GM21381 (cell line): Measurements from ENCODE around the gene KLHL26.

Experiments used
- ATAC-seq: cut with Tn5 transposase; IDR thresholded peaks from one replicate; pipeline ENCODE4 v1.9.1; 2021; ENCODE audit warnings: mild to moderate bottlenecking, moderate library complexity; ENCODE audit not compliant: unreplicated experiment

The KLHL26 gene

DNA sequence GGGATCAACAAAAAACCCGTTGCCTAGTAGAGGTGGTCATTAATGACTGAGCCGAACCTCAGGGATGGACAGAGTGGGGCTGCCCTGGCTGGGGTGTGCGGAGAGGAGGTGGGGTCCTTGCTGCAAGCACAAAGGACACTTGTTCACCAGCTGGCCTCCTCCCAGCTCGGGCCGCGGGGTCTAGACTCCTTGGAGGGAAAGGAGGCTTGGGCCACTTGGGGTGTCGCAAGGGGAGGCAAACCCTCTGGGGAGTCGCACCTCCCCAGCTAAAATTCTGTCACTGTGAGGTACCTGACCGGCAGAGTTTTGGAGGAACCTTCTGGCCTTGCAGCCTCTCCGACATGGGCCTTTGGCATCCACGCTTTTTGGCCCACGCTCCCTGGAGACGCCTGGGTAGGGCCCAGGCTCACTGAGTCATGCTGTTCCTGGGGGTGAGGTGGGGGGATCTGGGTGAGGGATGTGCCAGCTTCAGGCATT lies 8.2 kb downstream of the KLHL26 start:
- ATAC-seq, result no peak

DNA sequence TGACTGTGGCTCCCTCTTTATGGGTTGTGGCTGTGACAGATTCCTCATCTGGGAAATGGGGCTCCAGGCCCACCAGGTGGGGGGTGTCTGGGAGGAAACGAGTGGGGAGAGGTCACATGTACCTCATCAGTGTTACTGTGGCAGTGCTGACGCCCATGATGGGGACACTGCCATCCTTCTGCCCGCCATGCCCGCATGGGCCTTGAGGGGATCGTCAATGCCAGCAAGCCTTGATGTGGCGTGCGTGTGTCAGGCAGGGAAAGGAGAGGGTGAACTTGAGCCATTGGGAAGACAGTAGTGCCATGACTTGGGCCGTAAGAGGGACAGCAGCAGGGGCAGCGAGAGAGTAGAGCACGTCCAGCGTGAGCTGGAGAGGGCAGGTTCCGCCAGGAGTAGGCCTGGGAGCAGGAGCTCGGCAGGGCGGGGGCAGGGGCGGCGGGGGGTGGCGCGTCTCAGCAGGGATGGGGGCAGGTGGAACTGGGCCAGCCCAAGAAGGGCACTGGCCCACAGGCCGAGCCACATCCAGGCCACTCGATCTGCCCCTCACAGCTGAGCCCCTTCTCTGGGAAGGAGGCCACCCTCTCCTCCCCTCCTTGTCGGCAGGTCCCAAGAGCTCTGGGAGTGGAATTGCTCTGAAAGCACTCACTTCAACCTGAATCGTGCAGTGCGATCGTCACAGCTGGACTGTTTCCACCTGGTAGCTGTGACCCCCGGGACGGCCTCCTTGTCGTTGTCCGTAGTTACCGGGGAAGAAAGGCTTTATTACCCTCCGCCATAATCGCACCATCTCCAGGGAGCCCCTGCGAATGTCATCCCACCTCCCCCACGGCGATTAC lies 9.9 kb downstream of the KLHL26 start:
- no peak for ATAC-seq

DNA sequence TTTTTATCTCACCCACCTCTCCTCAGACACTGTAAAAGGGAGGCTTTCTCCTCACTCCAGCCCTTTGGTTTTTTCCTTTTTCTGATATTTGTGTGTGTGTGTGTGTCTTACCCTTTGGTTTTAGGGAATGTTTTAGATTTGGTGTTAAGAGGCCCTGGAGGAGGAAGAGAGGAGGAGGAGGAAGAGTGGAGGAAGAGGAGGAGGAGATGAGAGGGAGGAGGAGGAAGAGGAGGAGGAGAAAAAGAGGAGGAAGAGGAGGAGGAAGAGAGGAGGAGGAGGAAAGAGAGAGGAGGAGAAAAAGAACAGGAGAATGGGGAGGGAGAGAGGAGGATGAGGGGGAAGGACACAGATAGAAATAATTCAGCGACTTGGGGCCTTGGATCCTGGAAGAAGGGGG lies 10.5 kb downstream of the KLHL26 start:
- no peak for ATAC-seq

DNA sequence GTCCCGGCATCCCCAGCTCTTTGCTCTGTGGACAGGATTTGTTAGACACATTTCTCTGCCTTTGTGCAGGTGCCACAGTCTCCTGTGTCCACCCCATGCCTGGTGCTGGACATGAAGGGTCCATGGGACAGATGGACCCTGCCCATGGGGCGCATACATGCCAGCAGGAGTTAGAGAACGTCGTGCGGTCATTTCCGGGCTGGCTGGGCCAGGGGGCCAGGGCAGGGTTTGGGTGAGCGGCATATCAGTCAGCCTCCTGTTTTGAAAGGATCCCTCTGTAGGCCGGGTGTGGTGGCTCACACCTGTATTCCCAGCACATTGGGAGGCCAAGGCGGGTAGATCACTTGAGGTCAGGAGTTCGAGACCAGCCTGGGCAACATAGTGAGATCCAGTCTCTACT lies 11.0 kb downstream of the KLHL26 start:
- no peak for ATAC-seq

DNA sequence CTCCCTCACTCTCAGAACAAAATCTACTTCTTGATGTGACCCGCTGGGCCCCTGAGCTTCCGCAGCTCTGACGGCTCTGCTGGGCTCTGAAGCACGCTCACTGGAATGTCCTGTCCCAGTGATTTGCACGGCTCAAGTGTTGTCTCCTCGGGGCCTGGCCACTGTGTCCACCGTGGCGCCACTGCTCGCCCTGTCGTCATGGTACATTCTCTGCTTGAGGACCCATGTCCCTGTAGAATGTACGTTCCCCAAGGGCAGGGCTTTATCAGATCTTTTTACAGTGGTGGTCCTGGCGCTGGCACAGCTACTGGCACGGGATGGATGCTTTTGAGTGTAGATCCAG lies 12.1 kb downstream of the KLHL26 start:
- ATAC-seq, result no peak

DNA sequence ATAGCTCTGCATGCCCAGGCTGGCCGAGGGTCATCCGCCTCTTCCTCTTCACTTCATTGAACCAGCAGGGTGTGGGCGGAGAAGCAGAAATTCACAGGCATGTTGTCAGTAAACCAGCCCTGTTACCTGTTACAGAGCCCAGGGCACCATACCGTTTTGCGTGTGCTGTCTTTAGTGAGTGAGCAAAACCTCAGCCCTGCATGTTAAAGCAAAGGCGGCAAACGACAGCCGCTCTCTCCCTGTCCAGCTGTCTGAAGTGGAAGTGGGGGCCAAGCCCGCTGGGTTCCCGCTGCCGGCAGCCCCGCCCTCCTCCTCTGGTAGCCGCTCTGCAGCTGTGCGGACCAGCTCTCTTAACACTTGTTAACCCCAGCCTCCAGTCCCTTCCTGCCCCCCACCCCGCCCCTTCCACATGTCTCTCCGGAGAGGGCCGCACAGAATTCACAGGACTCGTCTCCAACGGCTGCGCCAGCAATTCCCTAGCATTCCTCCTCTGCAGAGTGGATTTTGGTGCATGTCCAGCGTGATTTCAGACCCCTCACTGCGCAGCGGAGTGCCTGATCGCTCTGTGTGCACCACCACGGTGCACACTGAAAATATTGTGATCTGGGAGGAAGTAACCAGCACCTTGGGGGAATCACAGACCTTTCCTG lies 12.7 kb downstream of the KLHL26 start:
- ATAC-seq, result no peak

DNA sequence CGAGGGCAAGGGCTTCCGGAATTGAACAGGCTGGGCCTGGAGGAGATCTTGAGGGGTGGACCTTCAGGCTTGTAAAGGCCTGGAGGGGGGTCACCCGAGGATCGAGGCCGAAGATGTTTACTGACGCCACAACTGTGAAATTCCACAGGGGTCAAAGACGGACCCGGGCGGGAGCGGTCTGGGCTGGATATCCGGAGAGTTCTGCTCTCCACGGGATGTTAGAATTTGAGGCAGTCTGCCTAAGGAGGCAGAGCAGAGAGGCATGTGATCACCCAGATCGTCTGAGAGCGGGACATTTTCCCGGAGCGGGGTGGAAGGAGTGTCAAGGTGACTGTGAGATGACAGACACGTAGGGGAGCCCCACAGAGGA lies 13.2 kb downstream of the KLHL26 start:
- ATAC-seq, result no peak

DNA sequence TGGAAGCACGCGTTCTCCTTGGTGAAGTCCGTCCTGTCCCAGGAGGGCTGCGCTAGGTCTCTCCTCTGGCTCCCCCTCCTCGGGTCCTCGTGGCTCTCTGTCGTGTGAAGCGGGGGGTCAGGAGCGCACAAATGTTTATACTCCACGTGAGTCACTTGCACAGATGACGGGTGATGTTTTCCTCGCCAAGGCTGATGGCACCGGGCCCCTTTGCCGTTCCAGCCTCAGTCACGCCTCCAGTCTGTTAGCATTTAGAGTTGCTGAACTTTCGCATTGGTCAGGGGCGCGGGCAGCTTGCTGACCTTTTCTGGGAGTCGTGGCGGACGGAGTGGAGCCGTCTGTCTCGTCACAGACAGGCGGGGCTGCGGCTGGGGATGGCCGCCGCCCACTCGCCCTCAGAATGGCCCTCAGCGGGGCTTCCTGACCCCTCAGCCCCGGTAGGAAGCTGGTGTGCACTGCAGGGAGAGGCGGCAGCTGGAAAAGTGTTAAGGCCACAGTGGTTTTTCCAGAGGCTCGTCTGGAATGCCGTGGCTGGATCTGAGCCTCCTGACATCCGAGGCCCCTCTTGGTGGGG lies 13.7 kb downstream of the KLHL26 start:
- ATAC-seq, result no peak

DNA sequence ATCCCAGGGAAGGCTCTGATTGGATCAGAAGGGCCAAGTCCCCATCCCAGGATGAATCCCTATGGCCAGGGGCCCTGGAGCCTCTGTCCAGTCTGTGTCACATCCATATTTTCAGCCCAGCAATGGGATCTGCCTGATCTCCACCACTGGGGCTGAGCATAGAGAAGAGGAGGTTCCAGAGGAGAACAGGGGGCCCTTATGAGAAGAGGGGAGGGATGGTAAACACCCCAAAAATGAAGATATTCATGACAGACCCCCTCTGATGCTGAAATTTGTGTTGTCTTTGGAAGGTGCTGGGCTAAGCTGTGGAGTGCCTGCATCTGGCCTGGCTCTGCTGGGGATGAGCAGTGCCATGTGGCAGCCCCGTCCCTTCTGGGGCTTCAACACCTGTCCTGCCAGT lies 14.5 kb downstream of the KLHL26 start:
- no peak for ATAC-seq

DNA sequence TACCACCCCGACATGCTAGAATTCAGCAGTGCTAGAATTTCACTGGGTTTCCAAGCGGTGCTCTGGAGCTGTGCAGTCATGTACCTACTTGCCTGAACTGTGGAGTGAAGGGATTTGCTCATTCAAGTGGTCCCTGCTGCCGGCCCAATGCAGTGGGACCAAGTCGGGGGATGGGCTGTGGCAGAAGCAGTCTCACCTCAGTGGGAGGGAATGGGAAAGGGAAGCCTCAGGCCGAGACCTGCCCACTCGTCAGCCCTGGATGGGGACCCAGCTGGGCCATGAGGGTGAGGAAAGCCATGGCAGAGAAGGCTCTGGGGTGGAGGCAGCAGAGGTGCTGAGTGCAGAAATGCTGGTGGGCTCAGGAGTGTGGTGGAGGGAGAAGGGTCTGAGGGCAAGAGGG lies 14.9 kb downstream of the KLHL26 start:
- no peak for ATAC-seq

DNA sequence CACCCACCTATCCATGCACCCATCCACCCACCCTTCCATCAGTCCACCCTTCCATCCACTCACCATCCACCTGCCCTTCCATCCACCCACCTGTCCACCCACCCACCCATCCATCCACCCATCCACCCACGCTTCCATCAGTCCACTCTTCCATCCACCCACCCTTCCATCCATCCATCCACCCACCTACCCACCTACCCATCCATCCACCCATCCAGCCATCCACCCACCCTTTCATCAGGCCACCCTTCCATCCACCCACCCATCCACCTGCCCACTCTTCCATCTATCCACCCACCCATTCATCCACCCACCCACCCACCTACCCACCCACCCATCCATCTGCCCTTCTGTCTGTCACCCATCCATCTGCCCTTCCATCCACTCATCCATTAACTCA lies 17.0 kb downstream of the KLHL26 start:
- no peak for ATAC-seq

DNA sequence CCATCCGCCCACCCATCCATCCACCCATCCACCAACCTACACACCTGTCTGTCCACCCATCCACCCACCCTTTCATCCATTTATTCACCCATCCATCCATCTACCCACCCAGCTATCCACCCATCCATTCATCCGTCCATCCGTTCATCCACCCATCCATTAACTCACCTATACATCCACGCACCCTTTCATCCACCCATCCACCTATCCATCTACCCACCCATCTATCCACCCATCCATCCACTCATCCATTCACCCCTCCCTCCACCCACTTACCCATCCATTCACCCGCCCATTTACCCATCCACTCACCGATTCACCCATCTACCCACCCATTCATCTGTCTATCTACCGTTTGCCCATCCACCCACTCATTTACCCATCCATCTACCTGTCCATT lies 17.6 kb downstream of the KLHL26 start:
- no peak for ATAC-seq

DNA sequence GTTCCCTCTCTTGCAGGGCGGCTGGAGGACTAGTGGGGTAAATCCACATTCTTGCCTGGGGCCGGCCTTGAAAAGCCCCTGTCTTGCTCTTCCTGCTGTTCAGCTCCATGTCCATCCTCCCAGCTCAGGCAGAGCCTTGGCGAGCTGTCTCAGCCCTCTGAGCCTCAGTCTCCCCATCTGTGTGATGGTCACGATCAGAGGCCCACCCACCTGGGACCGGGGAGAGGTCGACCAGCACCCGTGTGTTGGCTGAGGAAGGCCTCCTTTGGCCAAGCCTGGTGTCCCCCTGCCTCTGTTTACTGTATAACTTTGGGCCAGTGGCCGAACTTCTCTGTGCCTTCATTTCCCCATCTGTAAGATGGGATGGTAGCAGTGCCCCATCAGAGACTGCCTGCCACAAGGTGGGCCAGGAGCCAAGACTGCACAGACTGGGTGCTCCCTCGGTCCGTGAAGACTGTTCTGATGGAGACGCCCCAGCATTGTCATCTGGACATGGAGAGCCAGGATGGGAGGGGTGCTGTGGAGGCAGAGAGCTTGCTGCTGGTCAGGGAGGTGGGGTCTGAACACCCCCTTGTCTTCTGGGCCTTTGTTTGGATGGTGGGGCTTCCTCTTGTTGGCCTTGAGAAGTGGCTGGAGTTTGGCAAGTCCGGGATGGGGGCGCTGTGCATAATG lies 18.5 kb downstream of the KLHL26 start:
- ATAC-seq, result no peak

DNA sequence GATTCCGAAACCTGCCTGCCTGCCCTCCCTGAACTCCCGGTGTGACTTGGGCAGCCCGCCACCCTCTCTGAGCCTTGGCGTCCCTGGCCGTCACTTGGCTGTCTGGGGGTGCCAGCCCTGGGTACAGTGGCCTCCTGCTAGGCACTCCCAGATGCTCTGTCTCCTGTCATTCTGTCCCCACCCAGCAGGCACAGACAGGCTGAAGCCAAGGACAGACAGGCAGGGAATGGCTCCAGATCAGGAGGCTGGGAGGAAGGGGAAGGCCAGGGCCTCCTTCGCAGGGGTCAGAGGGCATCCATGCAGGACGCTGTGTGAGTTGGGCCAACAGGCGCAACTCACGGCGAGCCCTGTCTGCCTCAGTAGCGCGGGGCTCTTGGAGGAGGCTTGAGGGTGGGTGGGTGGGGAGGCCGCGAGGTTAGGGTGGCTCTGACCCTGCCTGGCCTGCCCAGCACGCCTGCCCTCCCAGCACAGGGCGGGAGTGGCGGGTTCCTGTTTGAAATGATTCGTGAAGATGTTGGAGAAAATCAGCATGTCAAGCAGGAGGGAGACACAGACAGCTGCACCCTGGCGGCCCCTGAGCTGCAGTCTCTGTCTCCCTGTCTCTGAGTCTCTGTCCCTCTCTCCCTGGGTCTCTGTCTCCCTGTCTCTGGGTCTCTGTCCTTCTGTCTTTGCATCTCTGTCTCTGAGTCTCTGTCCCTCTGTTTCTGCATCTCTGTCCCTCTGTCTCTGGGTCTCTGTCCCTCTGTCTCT lies 19.7 kb downstream of the KLHL26 start:
- ATAC-seq, result no peak

DNA sequence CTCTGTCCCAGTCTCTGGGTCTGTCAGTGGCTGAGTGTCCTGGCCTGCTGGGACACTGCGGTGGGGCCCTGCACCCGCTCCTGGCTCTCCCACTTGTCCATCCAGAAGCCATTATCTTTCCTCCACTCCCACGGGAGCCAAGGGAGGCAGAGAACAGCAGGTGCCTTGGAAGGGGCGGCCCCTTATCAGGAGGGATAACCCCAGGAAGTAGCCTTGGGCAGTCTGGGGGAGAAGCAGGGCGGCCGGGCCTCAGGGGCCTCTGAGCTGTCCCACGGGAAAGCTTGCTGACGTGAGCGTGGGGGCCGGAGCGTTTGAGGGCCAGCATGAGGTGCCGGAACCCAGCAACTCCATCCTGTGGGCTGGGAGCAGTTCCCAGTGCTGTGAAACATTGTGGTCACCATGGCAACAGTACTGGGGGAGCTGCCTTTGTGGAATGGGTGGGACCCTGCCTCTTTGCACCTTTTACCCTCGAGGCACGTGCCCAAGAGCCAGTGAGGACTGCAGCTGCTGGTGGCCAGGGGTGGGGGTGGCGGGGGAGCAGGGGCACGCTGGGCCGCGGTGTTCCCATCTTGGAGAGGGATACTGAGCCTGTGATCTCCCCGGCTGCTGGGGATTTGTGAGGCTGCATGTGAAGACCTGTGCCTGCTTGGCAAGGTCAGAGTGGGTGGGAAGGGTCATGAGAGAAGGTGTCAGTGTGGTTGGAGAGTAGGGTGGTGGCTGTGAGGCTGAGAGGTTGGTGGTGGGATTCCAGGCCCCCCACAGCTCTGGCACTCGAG lies 20.9 kb downstream of the KLHL26 start:
- ATAC-seq, result no peak

DNA sequence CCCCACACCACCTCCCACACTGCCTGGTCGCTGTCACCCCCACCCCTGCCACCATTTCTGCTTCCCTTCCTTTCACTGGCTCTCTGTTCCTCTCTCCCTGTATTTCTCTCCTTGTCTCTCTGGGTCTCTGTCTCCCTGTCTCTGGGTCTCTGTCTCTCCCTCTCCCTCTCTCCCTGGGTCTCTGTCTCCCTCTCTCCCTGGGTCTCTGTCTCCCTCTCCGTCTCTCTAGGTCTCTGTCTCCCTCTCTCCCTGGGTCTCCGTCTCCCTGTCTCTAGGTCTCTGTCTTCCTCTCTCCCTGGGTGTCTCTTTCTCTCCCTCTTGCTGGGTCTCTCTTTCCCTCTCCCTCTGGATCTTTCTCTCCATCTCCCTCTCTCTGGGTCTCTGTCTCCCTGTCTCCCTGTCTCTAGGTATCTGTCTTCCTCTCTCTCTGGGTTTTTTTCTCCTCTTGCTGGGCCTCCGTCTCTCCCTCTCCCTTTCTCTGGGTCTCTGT lies 21.6 kb downstream of the KLHL26 start:
- ATAC-seq, result no peak

DNA sequence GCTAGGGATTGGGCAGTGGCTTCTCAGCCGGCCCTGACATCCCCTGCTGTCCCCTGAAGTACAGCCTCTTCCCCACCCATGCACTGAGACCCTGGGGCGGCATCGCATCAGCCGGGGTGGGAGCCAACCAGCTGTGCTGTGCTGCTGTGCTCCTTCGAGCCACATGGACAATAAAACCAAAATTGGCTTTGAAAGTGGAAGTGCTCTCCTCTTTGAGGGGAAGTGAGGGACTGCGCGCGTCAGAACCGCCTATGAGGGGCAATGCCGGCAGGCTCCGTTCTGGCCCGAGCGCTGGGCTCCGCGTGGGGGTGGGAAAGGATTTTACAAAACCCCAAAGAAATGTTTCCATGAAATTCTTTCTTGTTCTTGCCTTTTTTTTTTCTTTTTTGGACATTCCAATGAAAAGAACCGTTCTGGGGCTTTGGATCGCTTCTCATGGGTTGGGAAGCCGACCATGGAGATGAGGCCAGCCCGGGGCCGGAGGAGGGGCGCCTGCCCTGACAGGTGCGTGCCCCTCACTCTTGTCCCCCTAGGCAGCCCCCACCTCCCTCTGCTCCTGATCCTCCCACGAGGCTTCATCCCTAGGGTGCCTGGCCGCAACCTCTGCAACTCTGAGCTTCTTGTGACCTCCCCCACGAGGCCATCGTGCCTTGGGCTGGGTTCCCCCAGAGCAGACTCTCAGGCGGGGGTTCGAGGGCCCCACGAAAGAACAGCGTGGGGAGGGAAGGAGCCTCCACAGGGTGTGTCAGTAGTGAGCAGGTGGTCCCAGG lies 22.6 kb downstream of the KLHL26 start:
- ATAC-seq, result no peak

DNA sequence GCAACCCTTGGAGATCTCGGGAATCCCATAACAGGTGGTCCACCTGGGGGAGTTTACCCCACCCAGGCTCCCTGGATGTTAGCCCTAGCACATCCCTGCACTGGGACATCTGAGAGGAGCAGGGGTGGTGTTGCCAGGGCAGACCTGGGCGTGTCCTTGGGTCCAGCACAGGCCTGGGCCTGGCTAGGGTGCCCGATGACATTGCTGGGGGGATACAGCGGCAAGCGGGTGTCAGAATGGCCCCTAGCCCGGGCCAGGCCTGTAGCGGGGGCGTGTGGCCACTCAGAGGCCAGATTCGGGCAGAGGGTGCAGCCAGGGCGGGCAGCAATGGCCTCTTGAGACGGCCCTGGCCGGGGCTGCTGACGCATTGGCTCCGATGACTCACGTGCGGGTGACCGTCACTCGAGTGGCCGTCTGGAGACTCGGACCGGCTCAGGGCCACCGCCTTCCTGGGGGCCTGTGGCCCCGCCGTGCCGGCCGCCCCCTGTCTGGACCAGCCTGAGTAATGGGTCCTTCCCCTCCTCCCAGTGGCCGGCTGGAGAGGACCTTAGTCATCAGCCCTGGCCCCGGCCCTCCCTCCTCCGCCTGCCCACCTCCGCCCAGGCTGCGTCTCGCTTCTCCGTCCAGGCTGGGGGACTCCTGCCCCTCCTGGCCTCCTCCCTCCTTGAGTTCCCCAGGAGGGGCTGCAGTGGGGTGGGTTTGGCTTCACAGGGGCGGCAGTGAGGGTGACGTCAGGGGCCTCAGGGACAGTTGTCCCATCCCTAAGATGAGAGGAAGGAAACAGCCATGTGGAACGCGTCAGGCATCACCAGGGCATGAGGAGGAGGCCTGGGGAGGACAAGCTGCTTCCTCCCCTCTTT lies 23.5 kb downstream of the KLHL26 start:
- ATAC-seq, result no peak
